Loucy (cell line): Measurements from ENCODE around the gene CTRB1.

Experiments used
- CTCF ChIP-seq: fragments of 200-600 bp; sonication (generic); conservative IDR thresholded peaks from 2 replicates; pipeline ENCODE4 v1.5.1; 2014; ENCODE audit warnings: mild to moderate bottlenecking, antibody characterized with exemption, low read length
- EZH2phosphoT487 ChIP-seq: fragments of 200-600 bp; IDR thresholded peaks from 2 replicates; pipeline ENCODE4 v1.6.1; 2018; ENCODE audit warnings: antibody characterized with exemption, mild to moderate bottlenecking, moderate library complexity, borderline replicate concordance

- TF ChIP-seq CTCF (no peak), EZH2phosphoT487 (no peak)
These were observed 11.9 kb upstream of the CTRB1 start, which contains the start of gene CTRB2 for GRCh38 chr16:75206749-75207451.
